RCC 7860 (cell line): ENCODE results near the gene CDC42BPA.
A peak's percentile ranks its signal among the peaks of the same experiment; 100 is the strongest.

Experiments
- DNase-seq: peaks from one replicate; pipeline ENCODE4 v3.0.0-alpha.2; 2015; ENCODE audit warnings: low spot score
- FAIRE-seq: peaks from 2 replicates; lab custom pipeline; 2012; peaks lifted over from hg19 to GRCh38; lab: Jason Lieb, UNC

The CDC42BPA gene

GRCh38 chr1:227071895-227072587 is 246.3 kb downstream of the CDC42BPA start:
- no peak for DNase-seq
- FAIRE-seq, result no peak

- DNase-seq (no peak), FAIRE-seq (no peak)
These were observed 247.5 kb downstream of the CDC42BPA start for GRCh38 chr1:227070638-227071285.

GRCh38 chr1:227069490-227069889 is 248.8 kb downstream of the CDC42BPA start:
- DNase-seq, result no peak
- FAIRE-seq, result no peak

GRCh38 chr1:227068883-227069282 is 249.4 kb downstream of the CDC42BPA start:
- FAIRE-seq, result peak; percentile 45

GRCh38 chr1:227066999-227067398 is 251.3 kb downstream of the CDC42BPA start:
- FAIRE-seq (no peak), DNase-seq (no peak)

More at GRCh38 chr1:227068883-227069282, 249.4 kb downstream of the CDC42BPA start:
- no peak for DNase-seq

GRCh38 chr1:227065311-227065710 is 253.0 kb downstream of the CDC42BPA start:
- FAIRE-seq (no peak), DNase-seq (no peak)

- DNase-seq, result no peak
- FAIRE-seq, result no peak
These were observed 256.0 kb downstream of the CDC42BPA start for GRCh38 chr1:227062306-227062705.

- DNase-seq (no peak), FAIRE-seq (no peak)
These were observed 259.2 kb downstream of the CDC42BPA start for GRCh38 chr1:227059076-227059475.

- peak; percentile 85 for FAIRE-seq
- peak; percentile 81 for DNase-seq
These were observed 260.0 kb downstream of the CDC42BPA start for GRCh38 chr1:227058321-227058751.

GRCh38 chr1:227049253-227049652 is 269.0 kb downstream of the CDC42BPA start:
- FAIRE-seq, result no peak
- DNase-seq, result no peak

GRCh38 chr1:227043755-227044154 is 274.5 kb downstream of the CDC42BPA start:
- DNase-seq (peak; percentile 45), FAIRE-seq (peak; percentile 10)

- no peak for FAIRE-seq
- DNase-seq, result no peak
These were observed 276.0 kb downstream of the CDC42BPA start for GRCh38 chr1:227042292-227042691.

GRCh38 chr1:227038401-227038800 is 279.9 kb downstream of the CDC42BPA start:
- DNase-seq (no peak), FAIRE-seq (no peak)

GRCh38 chr1:227037121-227037520 is 281.2 kb downstream of the CDC42BPA start:
- FAIRE-seq, result no peak
- DNase-seq, result no peak

- DNase-seq, result no peak
- no peak for FAIRE-seq
These were observed 283.0 kb downstream of the CDC42BPA start for GRCh38 chr1:227035316-227035715.

GRCh38 chr1:227033880-227034279 is 284.4 kb downstream of the CDC42BPA start:
- FAIRE-seq (no peak), DNase-seq (no peak)

GRCh38 chr1:227032396-227032795 is 285.9 kb downstream of the CDC42BPA start:
- FAIRE-seq, result no peak
- no peak for DNase-seq

GRCh38 chr1:227016990-227017389 is 301.3 kb downstream of the CDC42BPA start:
- FAIRE-seq (no peak), DNase-seq (no peak)

GRCh38 chr1:227010645-227011044 is 307.6 kb downstream of the CDC42BPA start:
- DNase-seq (no peak), FAIRE-seq (no peak)

- FAIRE-seq (no peak), DNase-seq (no peak)
These were observed 308.4 kb downstream of the CDC42BPA start for GRCh38 chr1:227009937-227010336.

GRCh38 chr1:227006226-227006796 is 312.0 kb downstream of the CDC42BPA start:
- FAIRE-seq (no peak), DNase-seq (no peak)

- FAIRE-seq (no peak), DNase-seq (no peak)
These were observed 313.5 kb downstream of the CDC42BPA start for GRCh38 chr1:227004796-227005195.
